H1 (cell line): Measurements from ENCODE around the gene CST4. TPM values are rescaled to one million over a fixed set of nuclear protein-coding genes. Genes with fewer than 3 reads are reported as not detected.

Experiments
- BCL11A ChIP-seq, 2 experiments: IDR thresholded peaks; one replicate each; pipeline ENCODE4 v1.6.1; 2011; ENCODE audit warnings: low read depth in 2 of 2, low read length in 2 of 2, mild to moderate bottlenecking in 2 of 2
- CBX5 ChIP-seq: fragments of 300-800, 300-1000 bp; sonication (generic); IDR thresholded peaks from 2 replicates; pipeline ENCODE4 v1.7.1; 2016; ENCODE audit warnings: antibody characterized with exemption, low read length, low read depth
- CHD1 ChIP-seq: IDR thresholded peaks from 2 replicates; pipeline ENCODE4 v1.6.1; 2012; ENCODE audit warnings: low read depth, low read length, improper control_type of control experiment
- CTBP2 ChIP-seq: IDR thresholded peaks from 2 replicates; pipeline ENCODE4 v1.7.0; 2011; ENCODE audit warnings: borderline replicate concordance, mild to moderate bottlenecking, moderate library complexity, mixed read lengths, low read length; ENCODE audit not compliant: insufficient read depth, insufficient read length
- PHF8 ChIP-seq: fragments of 200-600 bp; sonication (generic); conservative IDR thresholded peaks from 2 replicates; pipeline ENCODE4 v1.7.1; 2012; ENCODE audit warnings: low read depth, mild to moderate bottlenecking, inconsistent platforms, low read length, moderate library complexity
- RAD21 ChIP-seq, 2 experiments: IDR thresholded peaks in 1 of 2; conservative IDR thresholded peaks in 1 of 2; 2 replicates each; pipeline ENCODE4 v1.6.1; 2011; ENCODE audit warnings: low read depth in 2 of 2, low read length in 2 of 2, improper control_type of control experiment in 1 of 2, inconsistent platforms in 1 of 2, mild to moderate bottlenecking in 1 of 2, moderate library complexity in 1 of 2
- RFX5 ChIP-seq: IDR thresholded peaks from 2 replicates; pipeline ENCODE4 v1.6.1; 2011; ENCODE audit warnings: low read depth, low read length, improper control_type of control experiment, borderline replicate concordance
- SP2 ChIP-seq: IDR thresholded peaks from 2 replicates; pipeline ENCODE4 v1.6.1; 2012; ENCODE audit warnings: mild to moderate bottlenecking, low read length, inconsistent platforms
- polyA plus RNA-seq, 7 experiments: library from polyadenylated mRNA; depleted of rRNA in 3 of 7; stranded (reverse) in 5 of 7; unstranded in 2 of 7; fragments of >200 nt in 5 of 7; fragments of 200-250 nt in 2 of 7; gene quantifications; 1 replicate in 5 of 7; 2 replicates in 1 of 7; 4 replicates in 1 of 7; pipeline versions ENCODE4 v1.2.1 to v1.2.3, GENCODE V29; 2011 to 2013; ENCODE audit warnings: missing spikeins in 2 of 7, mixed read lengths in 2 of 7
- total RNA-seq: library from RNA; stranded (reverse); fragmentation: NEBNext Ultra II Directional; extraction: Animal tissue kit (Norgen Biotek cat#: 25700); gene quantifications from 2 replicates; pipeline ENCODE4 v1.2.1, GENCODE V29; 2021
- TF ChIP-seq, protein P1 (sequence below): fragments of 300-600 bp; sonication (generic); IDR thresholded peaks from 2 replicates; pipeline ENCODE4 v1.7.1; 2012; ENCODE audit warnings: low read length, moderate library complexity, mild to moderate bottlenecking, inconsistent platforms; ENCODE audit not compliant: insufficient replicate concordance
- TF ChIP-seq, protein P2 (sequence below): IDR thresholded peaks from 2 replicates; pipeline ENCODE4 v1.6.1; 2012; ENCODE audit warnings: inconsistent platforms

Gene CST4
- total and polyA plus RNA-seq, 2 of the 8 experiments (the other 6 are each of a cell fraction or from before 2014, with no cell fraction given) = not detected

DNA sequence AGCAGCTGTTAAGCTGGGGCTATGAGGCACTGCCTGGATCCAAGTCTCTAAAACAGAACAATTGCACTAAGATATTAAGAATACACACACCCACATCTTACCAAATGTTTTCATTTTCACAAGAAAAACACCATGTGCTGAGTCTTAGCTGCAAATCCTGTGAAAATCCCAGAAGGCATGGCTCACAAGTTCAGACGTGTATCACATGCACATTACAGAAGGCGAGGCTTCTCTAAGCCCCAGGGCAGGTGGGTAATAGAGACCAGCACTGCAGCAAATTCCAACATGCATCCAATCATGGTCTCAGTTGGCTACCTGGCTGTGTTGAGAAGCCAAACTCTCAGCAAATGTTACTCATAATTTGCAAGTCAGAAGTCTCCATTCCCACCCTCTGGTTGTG is 34.8 kb downstream of the CST4 start (continued):
- TF ChIP-seq, protein P1, sequence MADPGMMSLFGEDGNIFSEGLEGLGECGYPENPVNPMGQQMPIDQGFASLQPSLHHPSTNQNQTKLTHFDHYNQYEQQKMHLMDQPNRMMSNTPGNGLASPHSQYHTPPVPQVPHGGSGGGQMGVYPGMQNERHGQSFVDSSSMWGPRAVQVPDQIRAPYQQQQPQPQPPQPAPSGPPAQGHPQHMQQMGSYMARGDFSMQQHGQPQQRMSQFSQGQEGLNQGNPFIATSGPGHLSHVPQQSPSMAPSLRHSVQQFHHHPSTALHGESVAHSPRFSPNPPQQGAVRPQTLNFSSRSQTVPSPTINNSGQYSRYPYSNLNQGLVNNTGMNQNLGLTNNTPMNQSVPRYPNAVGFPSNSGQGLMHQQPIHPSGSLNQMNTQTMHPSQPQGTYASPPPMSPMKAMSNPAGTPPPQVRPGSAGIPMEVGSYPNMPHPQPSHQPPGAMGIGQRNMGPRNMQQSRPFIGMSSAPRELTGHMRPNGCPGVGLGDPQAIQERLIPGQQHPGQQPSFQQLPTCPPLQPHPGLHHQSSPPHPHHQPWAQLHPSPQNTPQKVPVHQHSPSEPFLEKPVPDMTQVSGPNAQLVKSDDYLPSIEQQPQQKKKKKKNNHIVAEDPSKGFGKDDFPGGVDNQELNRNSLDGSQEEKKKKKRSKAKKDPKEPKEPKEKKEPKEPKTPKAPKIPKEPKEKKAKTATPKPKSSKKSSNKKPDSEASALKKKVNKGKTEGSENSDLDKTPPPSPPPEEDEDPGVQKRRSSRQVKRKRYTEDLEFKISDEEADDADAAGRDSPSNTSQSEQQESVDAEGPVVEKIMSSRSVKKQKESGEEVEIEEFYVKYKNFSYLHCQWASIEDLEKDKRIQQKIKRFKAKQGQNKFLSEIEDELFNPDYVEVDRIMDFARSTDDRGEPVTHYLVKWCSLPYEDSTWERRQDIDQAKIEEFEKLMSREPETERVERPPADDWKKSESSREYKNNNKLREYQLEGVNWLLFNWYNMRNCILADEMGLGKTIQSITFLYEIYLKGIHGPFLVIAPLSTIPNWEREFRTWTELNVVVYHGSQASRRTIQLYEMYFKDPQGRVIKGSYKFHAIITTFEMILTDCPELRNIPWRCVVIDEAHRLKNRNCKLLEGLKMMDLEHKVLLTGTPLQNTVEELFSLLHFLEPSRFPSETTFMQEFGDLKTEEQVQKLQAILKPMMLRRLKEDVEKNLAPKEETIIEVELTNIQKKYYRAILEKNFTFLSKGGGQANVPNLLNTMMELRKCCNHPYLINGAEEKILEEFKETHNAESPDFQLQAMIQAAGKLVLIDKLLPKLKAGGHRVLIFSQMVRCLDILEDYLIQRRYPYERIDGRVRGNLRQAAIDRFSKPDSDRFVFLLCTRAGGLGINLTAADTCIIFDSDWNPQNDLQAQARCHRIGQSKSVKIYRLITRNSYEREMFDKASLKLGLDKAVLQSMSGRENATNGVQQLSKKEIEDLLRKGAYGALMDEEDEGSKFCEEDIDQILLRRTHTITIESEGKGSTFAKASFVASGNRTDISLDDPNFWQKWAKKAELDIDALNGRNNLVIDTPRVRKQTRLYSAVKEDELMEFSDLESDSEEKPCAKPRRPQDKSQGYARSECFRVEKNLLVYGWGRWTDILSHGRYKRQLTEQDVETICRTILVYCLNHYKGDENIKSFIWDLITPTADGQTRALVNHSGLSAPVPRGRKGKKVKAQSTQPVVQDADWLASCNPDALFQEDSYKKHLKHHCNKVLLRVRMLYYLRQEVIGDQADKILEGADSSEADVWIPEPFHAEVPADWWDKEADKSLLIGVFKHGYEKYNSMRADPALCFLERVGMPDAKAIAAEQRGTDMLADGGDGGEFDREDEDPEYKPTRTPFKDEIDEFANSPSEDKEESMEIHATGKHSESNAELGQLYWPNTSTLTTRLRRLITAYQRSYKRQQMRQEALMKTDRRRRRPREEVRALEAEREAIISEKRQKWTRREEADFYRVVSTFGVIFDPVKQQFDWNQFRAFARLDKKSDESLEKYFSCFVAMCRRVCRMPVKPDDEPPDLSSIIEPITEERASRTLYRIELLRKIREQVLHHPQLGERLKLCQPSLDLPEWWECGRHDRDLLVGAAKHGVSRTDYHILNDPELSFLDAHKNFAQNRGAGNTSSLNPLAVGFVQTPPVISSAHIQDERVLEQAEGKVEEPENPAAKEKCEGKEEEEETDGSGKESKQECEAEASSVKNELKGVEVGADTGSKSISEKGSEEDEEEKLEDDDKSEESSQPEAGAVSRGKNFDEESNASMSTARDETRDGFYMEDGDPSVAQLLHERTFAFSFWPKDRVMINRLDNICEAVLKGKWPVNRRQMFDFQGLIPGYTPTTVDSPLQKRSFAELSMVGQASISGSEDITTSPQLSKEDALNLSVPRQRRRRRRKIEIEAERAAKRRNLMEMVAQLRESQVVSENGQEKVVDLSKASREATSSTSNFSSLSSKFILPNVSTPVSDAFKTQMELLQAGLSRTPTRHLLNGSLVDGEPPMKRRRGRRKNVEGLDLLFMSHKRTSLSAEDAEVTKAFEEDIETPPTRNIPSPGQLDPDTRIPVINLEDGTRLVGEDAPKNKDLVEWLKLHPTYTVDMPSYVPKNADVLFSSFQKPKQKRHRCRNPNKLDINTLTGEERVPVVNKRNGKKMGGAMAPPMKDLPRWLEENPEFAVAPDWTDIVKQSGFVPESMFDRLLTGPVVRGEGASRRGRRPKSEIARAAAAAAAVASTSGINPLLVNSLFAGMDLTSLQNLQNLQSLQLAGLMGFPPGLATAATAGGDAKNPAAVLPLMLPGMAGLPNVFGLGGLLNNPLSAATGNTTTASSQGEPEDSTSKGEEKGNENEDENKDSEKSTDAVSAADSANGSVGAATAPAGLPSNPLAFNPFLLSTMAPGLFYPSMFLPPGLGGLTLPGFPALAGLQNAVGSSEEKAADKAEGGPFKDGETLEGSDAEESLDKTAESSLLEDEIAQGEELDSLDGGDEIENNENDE = no peak
- TF ChIP-seq SP2 = no peak
- TF ChIP-seq CBX5 = no peak
- TF ChIP-seq CHD1 = no peak
- TF ChIP-seq BCL11A (IDR thresholded peaks at IDR 0.05; ENCODE audit: low read depth in 2 of 2, low read length in 2 of 2) = no peak
- TF ChIP-seq, protein P2, sequence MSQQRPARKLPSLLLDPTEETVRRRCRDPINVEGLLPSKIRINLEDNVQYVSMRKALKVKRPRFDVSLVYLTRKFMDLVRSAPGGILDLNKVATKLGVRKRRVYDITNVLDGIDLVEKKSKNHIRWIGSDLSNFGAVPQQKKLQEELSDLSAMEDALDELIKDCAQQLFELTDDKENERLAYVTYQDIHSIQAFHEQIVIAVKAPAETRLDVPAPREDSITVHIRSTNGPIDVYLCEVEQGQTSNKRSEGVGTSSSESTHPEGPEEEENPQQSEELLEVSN = no peak
- TF ChIP-seq RFX5 = no peak
- no peak for TF ChIP-seq PHF8
- TF ChIP-seq RAD21 (IDR thresholded peaks at IDR 0.05 in 1 of 2, conservative IDR thresholded peaks at IDR 0.05 in 1 of 2; ENCODE audit: low read depth in 2 of 2, low read length in 2 of 2) = no peak
- TF ChIP-seq CTBP2 = no peak
